K562 (cell line): ENCODE measurements around the gene TRAF5. TPM values are rescaled to one million over a fixed set of nuclear protein-coding genes. Genes with fewer than 3 reads are reported as not detected.

Source experiments
- ATAC-seq: fragments of 200-7000 bp; cut with Tn5 transposase; 3 replicates; pipeline ENCODE4 v1.9.1; 2020; ENCODE audit warnings: moderate library complexity
- BruUV-seq: library from RNA; stranded (reverse); fragments of 400-500 nt; replicated peaks from 2 replicates; lab custom pipeline; 2021; lab: Mats Ljungman, UMichigan
- CTCF ChIA-PET: fragments of 300-600 bp; formaldehyde crosslinking; extraction: SDS; loops from one replicate; lab custom pipeline; 2021; ENCODE audit warnings: low intra/inter-chr PET ratio; lab: Yijun Ruan, JAX
- POLR2A ChIA-PET: fragments of 300-600, 350-650 bp; sonication (Branson Sonifier 250); formaldehyde crosslinking; extraction: SDS; loops from one replicate; lab custom pipeline; 2021; ENCODE audit warnings: antibody characterized with exemption, inconsistent platforms; lab: Yijun Ruan, JAX
- DNase-seq, 4 experiments: peaks; one replicate each; pipeline versions ENCODE4 v3.0.0 to v3.0.0-alpha.2; 2011 to 2018; ENCODE audit warnings: low spot score in 3 of 4, mixed read lengths in 3 of 4; ENCODE audit errors: extremely low read depth in 1 of 4
- FAIRE-seq: peaks from 2 replicates; lab custom pipeline; 2011; peaks lifted over from hg19 to GRCh38; lab: Jason Lieb, UNC
- H2AFZ ChIP-seq: 2 replicates; pipeline ENCODE4 v1.6.0; 2011; ENCODE audit warnings: low read depth, low read length, control low read depth, inconsistent platforms
- H3K27ac ChIP-seq: fragments of 200-600 bp; 3 replicates; pipeline ENCODE4 v1.8.0; 2011; ENCODE audit warnings: low read depth, mild to moderate bottlenecking, control low read depth, inconsistent platforms, low read length, moderate library complexity, mixed read lengths; ENCODE audit errors: extremely low read depth
- H3K27me3 ChIP-seq, 2 experiments: fragments of 300-600 bp in 1 of 2; 2 replicates in 1 of 2; 3 replicates in 1 of 2; pipeline versions ENCODE4 v1.6.0 to v1.8.0; 2011; ENCODE audit warnings: inconsistent platforms in 2 of 2, low read length in 2 of 2, mild to moderate bottlenecking in 1 of 2, mixed read lengths in 1 of 2, moderate library complexity in 1 of 2; ENCODE audit not compliant: control insufficient read depth in 2 of 2, insufficient read depth in 2 of 2
- H3K36me3 ChIP-seq: fragments of 300-600 bp; 3 replicates; pipeline ENCODE4 v1.8.0; 2011; ENCODE audit warnings: mild to moderate bottlenecking, low read length, inconsistent platforms; ENCODE audit not compliant: control insufficient read depth, insufficient read depth
- H3K4me1 ChIP-seq, 2 experiments: fragments of 200-600 bp in 1 of 2; replicated peaks in 1 of 2; 2 replicates in 1 of 2; 3 replicates in 1 of 2; pipeline versions ENCODE4 v1.5.1 to v1.8.0; 2011; ENCODE audit warnings: inconsistent platforms in 2 of 2, low read length in 2 of 2, mild to moderate bottlenecking in 1 of 2, mixed read lengths in 1 of 2, moderate library complexity in 1 of 2; ENCODE audit not compliant: control insufficient read depth in 2 of 2, insufficient read depth in 2 of 2
- H3K4me2 ChIP-seq: 2 replicates; pipeline ENCODE4 v1.6.1; 2011; ENCODE audit warnings: low read length, control low read depth, inconsistent platforms, mixed read lengths; ENCODE audit not compliant: insufficient read depth
- H3K4me3 ChIP-seq: fragments of 200-600 bp; sonication (generic), shearing (Covaris generic); 2 replicates; pipeline ENCODE4 v1.5.1; 2016; ENCODE audit warnings: control low read depth, inconsistent platforms
- H3K79me2 ChIP-seq: fragments of 200-600 bp; 3 replicates; pipeline ENCODE4 v1.8.0; 2011; ENCODE audit warnings: low read length, inconsistent platforms; ENCODE audit not compliant: control insufficient read depth, insufficient read depth
- H3K9ac ChIP-seq, 2 experiments: 2 replicates each; pipeline versions ENCODE4 v1.6.0 to v1.6.1; 2011; ENCODE audit warnings: low read depth in 2 of 2, low read length in 2 of 2, control low read depth in 1 of 2, inconsistent platforms in 1 of 2, mild to moderate bottlenecking in 1 of 2, mixed read lengths in 1 of 2; ENCODE audit not compliant: insufficient read depth in 1 of 2
- H3K9me1 ChIP-seq: one replicate; pipeline ENCODE4 v1.6.0; 2011; ENCODE audit warnings: inconsistent platforms, mild to moderate bottlenecking, low read length, moderate library complexity; ENCODE audit not compliant: control insufficient read depth, insufficient read depth
- H3K9me3 ChIP-seq: replicated peaks from 2 replicates; pipeline ENCODE4 v1.5.1; 2011; ENCODE audit warnings: low read depth, low read length, inconsistent platforms; ENCODE audit not compliant: control insufficient read depth, insufficient read depth
- H4K20me1 ChIP-seq: replicated peaks from 2 replicates; pipeline ENCODE4 v1.6.1; 2011; ENCODE audit warnings: low read length, inconsistent platforms, mixed read lengths; ENCODE audit not compliant: control insufficient read depth, insufficient read depth
- CC2D1A ChIP-seq: fragments of 450-650 bp; IDR thresholded peaks from 2 replicates; pipeline ENCODE4 v1.6.1; 2017; ENCODE audit warnings: mild to moderate bottlenecking
- FOSL1 ChIP-seq: fragments of 200-800 bp; sonication (Bioruptor generic); conservative IDR thresholded peaks from 2 replicates; pipeline ENCODE4 v1.6.1; 2016; ENCODE audit warnings: missing genetic modification characterization, missing compliant biosample characterization
- JUND ChIP-seq, 2 experiments: IDR thresholded peaks; 2 replicates in 1 of 2; 3 replicates in 1 of 2; pipeline ENCODE4 v1.6.1; 2011; ENCODE audit warnings: borderline replicate concordance in 2 of 2, low read depth in 2 of 2, low read length in 2 of 2, improper control_type of control experiment in 1 of 2, missing biosample characterization in 1 of 2, missing genetic modification characterization in 1 of 2, missing genetic modification reagents in 1 of 2
- MTA1 ChIP-seq: fragments of 450-650 bp; IDR thresholded peaks from 2 replicates; pipeline ENCODE4 v1.6.1; 2017; ENCODE audit warnings: borderline replicate concordance
- NFRKB ChIP-seq: fragments of 450-650 bp; IDR thresholded peaks from 2 replicates; pipeline ENCODE4 v1.6.1; 2016; ENCODE audit warnings: low read depth
- NR3C1 ChIP-seq: sonication (generic); formaldehyde crosslinking; IDR thresholded peaks from 2 replicates; pipeline ENCODE4 v1.8.1; 2022; ENCODE audit warnings: missing genetic modification reagents
- PTTG1 ChIP-seq: fragments of 450-650 bp; IDR thresholded peaks from 2 replicates; pipeline ENCODE4 v1.6.1; 2016; ENCODE audit warnings: low read depth, mild to moderate bottlenecking, missing genetic modification characterization, missing compliant biosample characterization
- RAD21 ChIP-seq, 2 experiments: fragments of 250-450 bp in 1 of 2; fragments of 450-650 bp in 1 of 2; sonication (Bioruptor Pico) in 1 of 2; formaldehyde crosslinking in 1 of 2; IDR thresholded peaks in 1 of 2; conservative IDR thresholded peaks in 1 of 2; 2 replicates each; pipeline versions ENCODE4 v1.4.0 to v1.8.0; 2020 to 2022; ENCODE audit warnings: mild to moderate bottlenecking in 2 of 2, moderate library complexity in 1 of 2
- SIX5 ChIP-seq, 2 experiments: IDR thresholded peaks; 2 replicates each; pipeline ENCODE4 v1.6.1; 2011; ENCODE audit warnings: low read length in 2 of 2, borderline replicate concordance in 1 of 2, low read depth in 1 of 2, mild to moderate bottlenecking in 1 of 2, moderate library complexity in 1 of 2; ENCODE audit not compliant: insufficient read depth in 1 of 2
- SMARCE1 ChIP-seq: fragments of 450-650 bp; IDR thresholded peaks from 2 replicates; pipeline ENCODE4 v1.7.1; 2016; ENCODE audit warnings: mild to moderate bottlenecking
- TCFL5 ChIP-seq: fragments of 250-450 bp; sonication (Bioruptor Pico); conservative IDR thresholded peaks from 2 replicates; pipeline ENCODE4 v1.6.1; 2021; ENCODE audit warnings: mild to moderate bottlenecking, moderate library complexity, matching md5 sums
- ZNF75A ChIP-seq: fragments of 450-650 bp; formaldehyde crosslinking; IDR thresholded peaks from 2 replicates; pipeline ENCODE4 v1.4.0; 2020; ENCODE audit warnings: mild to moderate bottlenecking
- ZSCAN32 ChIP-seq: fragments of 450-650 bp; formaldehyde crosslinking; IDR thresholded peaks from 2 replicates; pipeline ENCODE4 v1.4.0; 2020; ENCODE audit warnings: mild to moderate bottlenecking, moderate library complexity
- WGBS: fragments of 100-300 bp; shearing (Covaris generic); methylation state at CpG from one replicate; pipeline ENCODE4 v1.1.6; 2016; ENCODE audit warnings: low coverage, mixed read lengths; ENCODE audit not compliant: insufficient coverage; ENCODE audit errors: missing lambda C conversion rate; 5-methylcytosine and 5-hydroxymethylcytosine counted together
- in situ Hi-C: fragments of 300-500 bp; cut with MboI; formaldehyde crosslinking; loops from 4 replicates; pipeline ENCODE4 v1.15.0; 2018; ENCODE audit warnings: inconsistent platforms, mixed read lengths
- intact Hi-C: fragments of 100-400 bp; cut with micrococcal nuclease; formaldehyde crosslinking; loops from 2 replicates; pipeline ENCODE4 v1.14.2; 2022
- polyA plus RNA-seq, 8 experiments: library from polyadenylated mRNA; depleted of rRNA in 4 of 8; stranded (reverse) in 5 of 8; unstranded in 3 of 8; fragments of >200 nt; fragmentation: Nextera tagmentation in 2 of 8; fragmentation: Illumina TruSeq in 1 of 8; extraction: Ambion mirVana in 2 of 8; extraction: Trizol in 1 of 8; gene quantifications; 2 replicates each; pipeline versions ENCODE4 v1.2.1 to v1.2.3, GENCODE V29; 2011 to 2014; ENCODE audit warnings: inconsistent platforms in 1 of 8, missing spikeins in 1 of 8
- total RNA-seq, 7 experiments: library from RNA; depleted of rRNA in 6 of 7; stranded (reverse); fragments of >200 nt in 6 of 7; fragmentation: Illumina TruSeq in 2 of 7; extraction: Trizol in 2 of 7; gene quantifications; 2 replicates each; pipeline versions ENCODE4 v1.2.1 to v1.2.3, GENCODE V29; 2011 to 2021; ENCODE audit warnings: low replicate concordance in 1 of 7
- TF ChIP-seq, protein P1 (sequence below): fragments of 250-450 bp; sonication (Bioruptor Pico); IDR thresholded peaks from 2 replicates; pipeline ENCODE4 v1.4.0; 2020; ENCODE audit warnings: borderline replicate concordance
- TF ChIP-seq, protein P2 (sequence below): sonication (generic); formaldehyde crosslinking; IDR thresholded peaks from 2 replicates; pipeline ENCODE4 v1.8.0; 2022; ENCODE audit warnings: mild to moderate bottlenecking, missing genetic modification reagents
- TF ChIP-seq, protein P3 (sequence below): fragments of 450-650 bp; IDR thresholded peaks from 2 replicates; pipeline ENCODE4 v1.6.1; 2014; ENCODE audit warnings: low read depth, mild to moderate bottlenecking, moderate library complexity, borderline replicate concordance
- TF ChIP-seq, protein P4 (sequence below): sonication (generic); formaldehyde crosslinking; IDR thresholded peaks from 2 replicates; pipeline ENCODE4 v1.8.0; 2022; ENCODE audit warnings: missing genetic modification reagents, mild to moderate bottlenecking, moderate library complexity, borderline replicate concordance

Gene TRAF5
- total and polyA plus RNA-seq, 9 of the 15 experiments (the other 6 are each of a cell fraction or from before 2014, with no cell fraction given) = 2.0 to 9.3 (median 5.3) TPM

DNA sequence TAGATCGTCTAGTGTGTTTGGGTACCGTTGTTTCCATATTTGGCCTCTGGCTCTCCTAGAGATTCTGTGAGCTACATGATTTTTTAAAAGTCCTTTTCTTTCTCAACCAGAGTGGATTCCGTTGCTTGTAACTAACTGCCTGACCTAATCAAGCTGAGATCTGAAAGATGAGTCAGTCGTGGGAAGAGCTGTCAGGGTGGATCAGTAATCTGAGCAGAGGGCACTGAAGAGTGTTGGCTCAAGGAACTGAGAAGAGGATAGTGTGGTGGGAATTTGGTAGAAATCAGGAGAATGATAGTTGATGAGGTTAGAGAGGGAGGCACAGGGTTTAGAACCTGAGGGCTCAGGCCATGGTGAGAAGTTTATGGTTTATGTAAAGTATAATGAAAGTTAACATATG lies 52.2 kb downstream of the TRAF5 start:
- 0 out of 3 replicates have a peak, but pooled peaks cover 2% of the 10 kb centered on the region for H3K36me3 ChIP-seq
- peaks cover 12 to 30% of the 10 kb centered on the region in 2 experiments for H3K4me1 ChIP-seq
- intact Hi-C loops (no loop called here), in situ Hi-C loops (no loop called here)
- no TSS peak for BruUV-seq
- 29% methylated on average over 4 of the region's 4 CpGs for WGBS
- H3K4me3 ChIP-seq = no peak overlapping the region
- peak overlapping the region in 1 of 2 experiments; percentile 62; a peak in 1 of 4 replicates for H3K9ac ChIP-seq
- ChIA-PET CTCF (no interaction called here), POLR2A (no interaction called here)
- ATAC-seq = no peak
- no peaks in the 10 kb centered on the region for H3K27me3 ChIP-seq
- H3K9me3 ChIP-seq = no peaks in the 10 kb centered on the region
- H3K27ac ChIP-seq = no peak overlapping the region
- no peak overlapping the region; the same call in 1 of the 2 replicates for H3K4me2 ChIP-seq
- FAIRE-seq = peak; percentile 58
- peak in 2 of 4 experiments; percentile 32 to 48 for DNase-seq
- H3K79me2 ChIP-seq = peaks cover 12% of the 10 kb centered on the region
- no peaks in the 10 kb centered on the region for H4K20me1 ChIP-seq
- H2AFZ ChIP-seq = 0 out of 2 replicates have a peak overlapping the region, but pooled peaks have one; percentile 24
- no peaks in the 10 kb centered on the region for H3K9me1 ChIP-seq
- TF ChIP-seq ZSCAN32 (no peak), NFRKB (no peak), SMARCE1 (peak; percentile 92), NR3C1 (CRISPR knock-in tag) (no peak), TCFL5 (CRISPR knock-in tag) (no peak), RAD21 (CRISPR knock-in tag; conservative IDR thresholded peaks at IDR 0.05 in 1 of 2, IDR thresholded peaks at IDR 0.05 in 1 of 2) (peak in 1 of 2 experiments; percentile 23; a peak in 1 of 4 replicates), FOSL1 (tag) (peak; percentile 92), CC2D1A (no peak; the same call in 1 of the 2 replicates), ZNF75A (CRISPR knock-in tag) (0 out of 2 replicates have a peak, but pooled peaks have one; percentile 37), SIX5 (IDR thresholded peaks at IDR 0.05; ENCODE audit: borderline replicate concordance in 1 of 2, insufficient read depth in 1 of 2, low read depth in 1 of 2, low read length in 2 of 2) (no peak), PTTG1 (tag) (no peak), JUND (IDR thresholded peaks at IDR 0.05; ENCODE audit: borderline replicate concordance, low read depth, low read length) (peak; percentile 94), JUND (tag; IDR thresholded peaks at IDR 0.05; ENCODE audit: borderline replicate concordance, low read depth, low read length) (peak; percentile 87; the same call in 1 of the 3 replicates), MTA1 (peak; percentile 25; the same call in 1 of the 2 replicates)
- TF ChIP-seq, protein P1, sequence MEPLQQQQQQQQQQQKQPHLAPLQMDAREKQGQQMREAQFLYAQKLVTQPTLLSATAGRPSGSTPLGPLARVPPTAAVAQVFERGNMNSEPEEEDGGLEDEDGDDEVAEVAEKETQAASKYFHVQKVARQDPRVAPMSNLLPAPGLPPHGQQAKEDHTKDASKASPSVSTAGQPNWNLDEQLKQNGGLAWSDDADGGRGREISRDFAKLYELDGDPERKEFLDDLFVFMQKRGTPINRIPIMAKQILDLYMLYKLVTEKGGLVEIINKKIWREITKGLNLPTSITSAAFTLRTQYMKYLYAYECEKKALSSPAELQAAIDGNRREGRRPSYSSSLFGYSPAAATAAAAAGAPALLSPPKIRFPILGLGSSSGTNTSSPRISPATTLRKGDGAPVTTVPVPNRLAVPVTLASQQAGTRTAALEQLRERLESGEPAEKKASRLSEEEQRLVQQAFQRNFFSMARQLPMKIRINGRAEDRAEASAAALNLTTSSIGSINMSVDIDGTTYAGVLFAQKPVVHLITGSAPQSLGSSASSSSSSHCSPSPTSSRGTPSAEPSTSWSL (CRISPR knock-in tag) = no peak
- TF ChIP-seq, protein P2, sequence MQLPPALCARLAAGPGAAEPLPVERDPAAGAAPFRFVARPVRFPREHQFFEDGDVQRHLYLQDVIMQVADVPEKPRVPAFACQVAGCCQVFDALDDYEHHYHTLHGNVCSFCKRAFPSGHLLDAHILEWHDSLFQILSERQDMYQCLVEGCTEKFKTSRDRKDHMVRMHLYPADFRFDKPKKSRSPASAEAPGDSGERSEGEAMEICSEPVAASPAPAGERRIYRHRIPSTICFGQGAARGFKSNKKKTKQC = no peak
- TF ChIP-seq, protein P3, sequence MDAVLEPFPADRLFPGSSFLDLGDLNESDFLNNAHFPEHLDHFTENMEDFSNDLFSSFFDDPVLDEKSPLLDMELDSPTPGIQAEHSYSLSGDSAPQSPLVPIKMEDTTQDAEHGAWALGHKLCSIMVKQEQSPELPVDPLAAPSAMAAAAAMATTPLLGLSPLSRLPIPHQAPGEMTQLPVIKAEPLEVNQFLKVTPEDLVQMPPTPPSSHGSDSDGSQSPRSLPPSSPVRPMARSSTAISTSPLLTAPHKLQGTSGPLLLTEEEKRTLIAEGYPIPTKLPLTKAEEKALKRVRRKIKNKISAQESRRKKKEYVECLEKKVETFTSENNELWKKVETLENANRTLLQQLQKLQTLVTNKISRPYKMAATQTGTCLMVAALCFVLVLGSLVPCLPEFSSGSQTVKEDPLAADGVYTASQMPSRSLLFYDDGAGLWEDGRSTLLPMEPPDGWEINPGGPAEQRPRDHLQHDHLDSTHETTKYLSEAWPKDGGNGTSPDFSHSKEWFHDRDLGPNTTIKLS = no peak
- TF ChIP-seq, protein P4, sequence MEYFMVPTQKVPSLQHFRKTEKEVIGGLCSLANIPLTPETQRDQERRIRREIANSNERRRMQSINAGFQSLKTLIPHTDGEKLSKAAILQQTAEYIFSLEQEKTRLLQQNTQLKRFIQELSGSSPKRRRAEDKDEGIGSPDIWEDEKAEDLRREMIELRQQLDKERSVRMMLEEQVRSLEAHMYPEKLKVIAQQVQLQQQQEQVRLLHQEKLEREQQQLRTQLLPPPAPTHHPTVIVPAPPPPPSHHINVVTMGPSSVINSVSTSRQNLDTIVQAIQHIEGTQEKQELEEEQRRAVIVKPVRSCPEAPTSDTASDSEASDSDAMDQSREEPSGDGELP (CRISPR knock-in tag) = no peak
